ENCODE measurements around the gene NLGN4Y.

Gene NLGN4Y

DNA sequence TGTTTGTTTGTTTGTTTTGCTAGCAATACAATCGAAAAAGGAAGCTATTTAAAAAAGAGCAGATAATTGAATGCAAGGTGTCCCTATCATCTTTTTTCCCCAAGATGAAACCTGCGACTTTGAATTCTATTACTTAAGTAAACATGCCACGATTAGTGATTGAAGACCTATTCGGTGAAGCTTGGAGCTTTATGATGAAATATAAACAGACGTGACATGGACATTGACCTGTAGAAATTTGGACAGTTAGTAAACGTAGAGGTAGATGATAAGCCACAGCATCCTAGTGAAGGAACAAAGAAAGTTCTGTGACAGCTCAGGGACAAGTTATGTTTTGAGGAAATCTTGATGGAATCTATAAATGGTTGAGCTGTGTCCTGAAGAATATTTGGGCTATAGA, 103.9 kb downstream of the NLGN4Y start:
- Histone ChIP-seq H3K9me3 (replicated peaks in 1 of 2; ENCODE audit: control insufficient read depth in 2 of 2, insufficient read depth in 1 of 2, low read depth in 1 of 2, low read length in 2 of 2) (no peaks in the 10 kb centered on the region), H2BK12ac (ENCODE audit: low read length) (no peak overlapping the region), H2BK120ac (ENCODE audit: low read depth, low read length) (no peak overlapping the region), H4K91ac (ENCODE audit: low read depth, low read length, poor library complexity) (no peak overlapping the region), H3K27me3 (ENCODE audit: control insufficient read depth in 3 of 3, insufficient read depth in 3 of 3, low read depth in 1 of 3, low read length in 3 of 3) (no peaks in the 10 kb centered on the region), H3K27ac (replicated peaks; ENCODE audit: low read length) (no peak overlapping the region), H3K23ac (ENCODE audit: low read depth, low read length, poor library complexity) (no peak overlapping the region), H3K4me2 (ENCODE audit: insufficient read depth, low read length, poor library complexity, severe bottlenecking) (no peak overlapping the region), H3K36me3 (replicated peaks in 1 of 2; ENCODE audit: control insufficient read depth in 2 of 2, insufficient read depth in 2 of 2, low read length in 2 of 2) (peaks cover 0 to 4% of the 10 kb centered on the region in 2 donors), H2BK15ac (ENCODE audit: low read length) (no peak overlapping the region), H3K18ac (ENCODE audit: low read length) (no peak overlapping the region), H3K4me3 (ENCODE audit: low read length in 2 of 2) (no peak overlapping the region), H3K79me1 (ENCODE audit: low read depth, low read length) (no peaks in the 10 kb centered on the region), H3K14ac (ENCODE audit: low read length) (no peak overlapping the region), H2AK5ac (ENCODE audit: low read depth, low read length) (no peak overlapping the region), H2AFZ (ENCODE audit: low read length) (no peak overlapping the region), H3K9ac (ENCODE audit: low read depth, low read length, poor library complexity) (no peak overlapping the region), H3K4ac (ENCODE audit: low read length) (no peak overlapping the region), H3K4me1 (ENCODE audit: control insufficient read depth in 2 of 2, insufficient read depth in 1 of 2, low read depth in 1 of 2, low read length in 2 of 2) (no peaks in the 10 kb centered on the region), H2BK5ac (ENCODE audit: low read length) (no peak overlapping the region), H4K8ac (ENCODE audit: low read depth, low read length) (no peak overlapping the region)
- DNase-seq (ENCODE audit: low spot score): no peak
- no CpG with 5 or more reads among the region's 6 CpGs for WGBS, 2 donors (ENCODE audit: extremely low coverage in 2 of 2, insufficient read length in 2 of 2, insufficient replicate concordance in 1 of 2)

DNA sequence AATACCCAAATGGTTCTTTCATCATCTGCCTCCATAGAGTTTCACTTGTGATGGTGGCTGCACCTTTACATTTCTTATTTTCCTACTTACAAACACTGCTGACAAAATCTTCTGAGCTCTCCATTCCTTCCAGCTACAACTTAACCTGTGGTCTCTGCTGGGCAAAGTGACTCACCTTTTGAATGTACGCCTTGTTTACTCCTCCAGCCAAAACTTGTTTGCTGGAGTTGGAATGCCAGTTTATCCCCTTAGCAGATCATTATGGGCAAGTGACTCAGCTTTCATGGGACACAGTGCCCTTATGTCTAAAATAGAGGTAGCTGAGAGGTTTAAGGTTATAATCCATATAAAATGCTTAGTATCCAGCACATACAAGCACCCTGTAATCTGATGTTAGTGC, 107.3 kb downstream of the NLGN4Y start:
- DNase-seq (ENCODE audit: low spot score): no peak

DNA sequence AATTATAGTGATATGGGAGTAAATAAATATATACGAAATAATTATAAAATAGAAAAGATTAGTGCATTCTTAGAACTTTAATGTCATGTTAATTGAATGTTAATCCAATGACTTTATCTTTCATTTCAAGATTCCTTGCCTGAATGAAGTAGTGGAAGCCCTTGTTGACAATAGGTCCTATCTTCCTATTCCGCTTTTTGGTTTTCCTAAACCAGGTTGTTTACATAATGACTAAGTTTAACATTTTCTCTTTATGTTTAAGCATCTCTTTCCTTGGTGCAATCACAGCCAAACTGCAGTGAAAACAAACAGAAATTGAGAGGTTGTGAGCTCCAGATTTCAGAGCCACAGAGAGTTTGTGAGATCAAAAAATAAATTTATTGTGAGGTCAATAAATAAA, 109.4 kb downstream of the NLGN4Y start:
- DNase-seq (ENCODE audit: low spot score): no peak
- Histone ChIP-seq H3K9me3 (replicated peaks in 1 of 2; ENCODE audit: control insufficient read depth in 2 of 2, insufficient read depth in 1 of 2, low read depth in 1 of 2, low read length in 2 of 2) (no peaks in the 10 kb centered on the region), H3K4me3 (ENCODE audit: low read length in 2 of 2) (no peak overlapping the region), H2BK120ac (ENCODE audit: low read depth, low read length) (no peak overlapping the region), H3K79me1 (ENCODE audit: low read depth, low read length) (no peaks in the 10 kb centered on the region), H3K27ac (replicated peaks; ENCODE audit: low read length) (no peak overlapping the region), H3K4me2 (ENCODE audit: insufficient read depth, low read length, poor library complexity, severe bottlenecking) (no peak overlapping the region), H2AK5ac (ENCODE audit: low read depth, low read length) (no peak overlapping the region), H3K14ac (ENCODE audit: low read length) (no peak overlapping the region), H3K4me1 (ENCODE audit: control insufficient read depth in 2 of 2, insufficient read depth in 1 of 2, low read depth in 1 of 2, low read length in 2 of 2) (no peaks in the 10 kb centered on the region), H3K36me3 (replicated peaks in 1 of 2; ENCODE audit: control insufficient read depth in 2 of 2, insufficient read depth in 2 of 2, low read length in 2 of 2) (no peaks in the 10 kb centered on the region), H3K27me3 (ENCODE audit: control insufficient read depth in 3 of 3, insufficient read depth in 3 of 3, low read depth in 1 of 3, low read length in 3 of 3) (no peaks in the 10 kb centered on the region), H2BK12ac (ENCODE audit: low read length) (no peak overlapping the region), H2BK5ac (ENCODE audit: low read length) (no peak overlapping the region), H3K9ac (ENCODE audit: low read depth, low read length, poor library complexity) (no peak overlapping the region), H3K23ac (ENCODE audit: low read depth, low read length, poor library complexity) (no peak overlapping the region), H4K8ac (ENCODE audit: low read depth, low read length) (no peak overlapping the region), H4K91ac (ENCODE audit: low read depth, low read length, poor library complexity) (no peak overlapping the region), H2AFZ (ENCODE audit: low read length) (no peak overlapping the region), H3K4ac (ENCODE audit: low read length) (no peak overlapping the region), H3K18ac (ENCODE audit: low read length) (no peak overlapping the region), H2BK15ac (ENCODE audit: low read length) (no peak overlapping the region)
- WGBS, 2 donors (ENCODE audit: extremely low coverage in 2 of 2, insufficient read length in 2 of 2, insufficient replicate concordance in 1 of 2): no CpG with 5 or more reads among the region's 2 CpGs

More for the DNA sequence above, 107.3 kb downstream of the NLGN4Y start:
- Histone ChIP-seq H3K4me2 (ENCODE audit: insufficient read depth, low read length, poor library complexity, severe bottlenecking) (no peak overlapping the region), H2AFZ (ENCODE audit: low read length) (no peak overlapping the region), H3K4me1 (ENCODE audit: control insufficient read depth in 2 of 2, insufficient read depth in 1 of 2, low read depth in 1 of 2, low read length in 2 of 2) (no peaks in the 10 kb centered on the region), H3K27me3 (ENCODE audit: control insufficient read depth in 3 of 3, insufficient read depth in 3 of 3, low read depth in 1 of 3, low read length in 3 of 3) (no peaks in the 10 kb centered on the region), H4K8ac (ENCODE audit: low read depth, low read length) (no peak overlapping the region), H2BK5ac (ENCODE audit: low read length) (no peak overlapping the region), H2BK120ac (ENCODE audit: low read depth, low read length) (no peak overlapping the region), H3K18ac (ENCODE audit: low read length) (no peak overlapping the region), H3K23ac (ENCODE audit: low read depth, low read length, poor library complexity) (no peak overlapping the region), H2BK15ac (ENCODE audit: low read length) (no peak overlapping the region), H3K36me3 (replicated peaks in 1 of 2; ENCODE audit: control insufficient read depth in 2 of 2, insufficient read depth in 2 of 2, low read length in 2 of 2) (no peaks in the 10 kb centered on the region), H2AK5ac (ENCODE audit: low read depth, low read length) (no peak overlapping the region), H3K14ac (ENCODE audit: low read length) (no peak overlapping the region), H4K91ac (ENCODE audit: low read depth, low read length, poor library complexity) (no peak overlapping the region), H3K4me3 (ENCODE audit: low read length in 2 of 2) (no peak overlapping the region), H2BK12ac (ENCODE audit: low read length) (no peak overlapping the region), H3K79me1 (ENCODE audit: low read depth, low read length) (no peaks in the 10 kb centered on the region), H3K9ac (ENCODE audit: low read depth, low read length, poor library complexity) (no peak overlapping the region), H3K27ac (replicated peaks; ENCODE audit: low read length) (no peak overlapping the region), H3K4ac (ENCODE audit: low read length) (no peak overlapping the region), H3K9me3 (replicated peaks in 1 of 2; ENCODE audit: control insufficient read depth in 2 of 2, insufficient read depth in 1 of 2, low read depth in 1 of 2, low read length in 2 of 2) (no peaks in the 10 kb centered on the region)
- no CpG with 5 or more reads among the region's 1 CpG for WGBS, 2 donors (ENCODE audit: extremely low coverage in 2 of 2, insufficient read length in 2 of 2, insufficient replicate concordance in 1 of 2)

DNA sequence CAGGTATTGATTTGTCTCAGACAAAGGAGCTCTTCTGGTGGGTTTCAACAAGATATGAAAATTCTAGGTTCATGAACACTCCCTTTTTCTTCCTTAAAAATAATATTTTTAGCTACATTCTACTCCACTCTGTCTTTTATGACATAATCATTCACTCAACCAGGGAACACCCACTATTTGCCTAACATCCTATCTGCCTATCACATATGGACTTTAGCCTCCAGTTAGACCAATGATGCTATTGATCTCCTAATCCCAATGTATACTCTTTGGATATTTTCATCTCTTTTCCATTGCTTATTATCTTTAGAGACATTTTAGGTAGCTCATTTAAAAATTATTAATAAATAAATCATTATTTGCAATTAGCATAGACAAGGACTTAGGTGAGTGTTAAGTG, 110.6 kb downstream of the NLGN4Y start:
- Histone ChIP-seq H3K4me2 (ENCODE audit: insufficient read depth, low read length, poor library complexity, severe bottlenecking) (no peak overlapping the region), H2BK120ac (ENCODE audit: low read depth, low read length) (no peak overlapping the region), H3K9ac (ENCODE audit: low read depth, low read length, poor library complexity) (no peak overlapping the region), H3K79me1 (ENCODE audit: low read depth, low read length) (no peaks in the 10 kb centered on the region), H3K14ac (ENCODE audit: low read length) (no peak overlapping the region), H3K4me3 (ENCODE audit: low read length in 2 of 2) (no peak overlapping the region), H3K4ac (ENCODE audit: low read length) (no peak overlapping the region), H3K36me3 (replicated peaks in 1 of 2; ENCODE audit: control insufficient read depth in 2 of 2, insufficient read depth in 2 of 2, low read length in 2 of 2) (no peaks in the 10 kb centered on the region), H2BK12ac (ENCODE audit: low read length) (no peak overlapping the region), H4K8ac (ENCODE audit: low read depth, low read length) (no peak overlapping the region), H2BK5ac (ENCODE audit: low read length) (no peak overlapping the region), H3K18ac (ENCODE audit: low read length) (no peak overlapping the region), H2BK15ac (ENCODE audit: low read length) (no peak overlapping the region), H2AK5ac (ENCODE audit: low read depth, low read length) (no peak overlapping the region), H3K9me3 (replicated peaks in 1 of 2; ENCODE audit: control insufficient read depth in 2 of 2, insufficient read depth in 1 of 2, low read depth in 1 of 2, low read length in 2 of 2) (no peaks in the 10 kb centered on the region), H3K23ac (ENCODE audit: low read depth, low read length, poor library complexity) (no peak overlapping the region), H3K27me3 (ENCODE audit: control insufficient read depth in 3 of 3, insufficient read depth in 3 of 3, low read depth in 1 of 3, low read length in 3 of 3) (no peaks in the 10 kb centered on the region), H3K4me1 (ENCODE audit: control insufficient read depth in 2 of 2, insufficient read depth in 1 of 2, low read depth in 1 of 2, low read length in 2 of 2) (no peaks in the 10 kb centered on the region), H4K91ac (ENCODE audit: low read depth, low read length, poor library complexity) (no peak overlapping the region), H2AFZ (ENCODE audit: low read length) (no peak overlapping the region), H3K27ac (replicated peaks; ENCODE audit: low read length) (no peak overlapping the region)
- DNase-seq (ENCODE audit: low spot score): no peak
